ENCODE results near the gene OLAH.
"Not testable (repeated sequence)": the region's sequence is repeated elsewhere in the genome, so short reads cannot be mapped to it uniquely, and the experiment has no call there.

OLAH gene

DNA sequence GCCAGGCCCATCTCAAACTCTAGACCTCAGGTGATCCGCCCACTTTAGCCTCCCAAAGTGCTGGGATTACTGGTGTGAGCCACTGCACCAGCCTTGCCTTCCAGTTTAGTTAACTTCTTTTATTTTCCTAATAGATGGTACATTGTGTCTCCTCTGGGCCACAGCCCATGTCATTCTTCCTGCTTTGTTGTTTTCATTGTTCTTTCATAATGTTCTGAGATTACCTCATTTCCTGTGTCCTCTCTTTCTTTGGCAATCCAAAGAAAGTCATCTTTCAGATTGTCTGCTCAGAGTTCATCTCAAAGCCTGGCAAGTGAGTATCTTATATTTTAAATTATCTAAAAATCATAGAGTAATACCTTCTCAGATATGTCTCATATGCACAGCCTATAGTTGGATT is at the start of gene OLAH:
OLAH (plus strand) TSS at position 270 of the 400 bp plus-strand sequence. CDS start 3,346 bp downstream, outside the sequence.
- no peak for DNase-seq

DNA sequence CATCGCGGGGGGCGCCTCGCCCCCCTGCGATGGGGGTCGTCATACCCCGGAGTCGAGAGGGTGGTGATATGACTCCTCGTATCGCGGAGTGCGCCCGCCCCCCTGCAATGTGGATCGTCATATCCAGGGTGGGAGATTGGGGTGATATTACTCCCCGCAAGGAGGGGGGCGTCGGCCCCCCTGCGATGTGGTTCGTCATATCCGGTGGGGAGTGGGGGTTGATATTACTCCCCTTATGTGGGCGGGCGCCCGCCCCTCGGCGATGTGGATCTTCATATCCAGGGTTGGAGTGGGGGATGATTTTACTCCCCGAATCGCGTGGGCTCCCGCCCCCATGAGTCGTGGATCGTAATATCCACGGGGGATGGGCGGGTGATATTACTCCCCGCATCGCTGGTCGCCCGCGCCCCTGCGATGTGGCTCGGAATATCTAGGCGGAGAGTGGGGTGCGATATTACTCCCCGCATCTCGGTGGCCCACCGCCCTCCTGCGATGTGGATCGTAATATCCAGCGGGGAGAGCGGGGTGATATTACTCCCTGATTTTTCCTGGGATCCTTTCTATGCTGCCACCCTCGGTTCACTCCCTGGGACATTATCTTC is 47.7 kb upstream of the OLAH start:
- no peak for DNase-seq

DNA sequence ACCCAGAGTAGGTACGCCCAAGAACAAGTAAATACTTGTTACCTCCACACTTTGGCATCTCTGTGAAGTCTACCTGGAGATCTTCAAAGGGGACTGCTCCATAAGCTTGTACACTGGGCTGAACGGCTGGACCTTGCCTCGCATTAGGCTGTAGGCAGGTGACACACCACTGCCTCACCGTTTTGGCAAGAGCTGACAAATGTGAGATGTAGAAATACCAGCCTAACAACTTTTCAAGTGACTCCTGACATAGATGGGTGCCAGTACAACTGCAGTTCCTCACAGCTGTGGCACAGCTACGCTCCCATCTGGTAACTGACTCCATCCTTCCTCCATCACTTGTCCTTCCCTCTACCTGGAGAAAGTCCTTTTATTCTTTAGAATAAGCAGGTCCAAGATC is 30.2 kb upstream of the OLAH start:
- DNase-seq: not testable (repeated sequence)

DNA sequence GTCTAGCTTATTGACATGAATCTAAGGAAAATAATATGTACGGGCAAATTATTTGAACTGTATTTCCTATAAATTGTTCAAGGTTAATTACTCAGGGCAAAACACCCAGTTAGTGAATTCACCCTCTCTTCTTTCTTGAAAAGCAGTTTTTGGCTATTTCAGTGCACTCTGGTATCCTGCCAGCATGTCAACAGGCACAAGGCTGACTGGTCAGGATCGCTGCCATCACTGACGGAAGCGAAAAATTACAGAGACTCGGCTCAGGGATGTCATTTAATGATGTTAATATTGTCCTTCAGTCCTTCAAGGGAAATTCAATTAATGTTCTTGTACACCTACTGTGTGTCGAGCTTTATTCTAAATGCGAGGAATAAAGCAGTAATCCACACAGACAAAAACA is 28.3 kb upstream of the OLAH start:
- DNase-seq: no peak

DNA sequence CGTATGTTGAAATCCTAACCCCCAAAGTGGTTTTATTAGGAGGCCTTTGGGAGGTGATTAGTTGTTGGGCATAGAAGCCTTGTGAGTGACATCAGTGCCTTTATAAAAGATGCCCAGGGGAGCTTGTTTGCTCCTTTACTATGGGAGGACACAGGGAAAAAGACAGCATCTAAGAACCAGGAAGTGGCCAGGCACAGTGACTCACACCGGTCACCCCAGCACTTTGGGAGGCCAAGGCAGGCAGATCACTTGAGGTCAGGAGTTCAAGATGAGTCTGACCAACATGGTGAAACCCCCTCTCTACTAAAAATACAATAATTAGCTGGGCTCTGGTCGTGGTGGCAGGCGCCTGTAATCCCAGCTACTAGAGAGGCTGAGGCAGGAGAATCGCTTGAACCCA is 22.8 kb upstream of the OLAH start:
- DNase-seq: not testable (repeated sequence)

DNA sequence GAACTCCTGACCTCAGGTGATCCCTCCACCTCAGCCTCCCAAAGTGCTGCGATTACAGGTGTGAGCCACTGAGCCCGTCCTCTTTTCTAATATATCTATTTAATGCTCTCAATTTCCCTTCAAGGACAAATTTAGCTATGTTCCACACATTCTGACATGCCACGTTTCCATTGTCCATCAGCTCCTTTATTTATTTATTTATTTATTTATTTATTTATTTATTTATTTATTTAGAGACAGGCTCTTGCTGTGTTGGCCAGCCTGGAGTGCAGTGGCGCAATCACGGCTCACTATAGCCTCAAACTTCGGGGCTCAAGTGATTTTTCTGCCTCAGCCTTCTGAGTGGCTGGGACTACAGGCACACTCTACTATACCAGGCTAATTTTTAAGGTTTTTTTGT is 20.7 kb upstream of the OLAH start:
- not testable (repeated sequence) for DNase-seq

DNA sequence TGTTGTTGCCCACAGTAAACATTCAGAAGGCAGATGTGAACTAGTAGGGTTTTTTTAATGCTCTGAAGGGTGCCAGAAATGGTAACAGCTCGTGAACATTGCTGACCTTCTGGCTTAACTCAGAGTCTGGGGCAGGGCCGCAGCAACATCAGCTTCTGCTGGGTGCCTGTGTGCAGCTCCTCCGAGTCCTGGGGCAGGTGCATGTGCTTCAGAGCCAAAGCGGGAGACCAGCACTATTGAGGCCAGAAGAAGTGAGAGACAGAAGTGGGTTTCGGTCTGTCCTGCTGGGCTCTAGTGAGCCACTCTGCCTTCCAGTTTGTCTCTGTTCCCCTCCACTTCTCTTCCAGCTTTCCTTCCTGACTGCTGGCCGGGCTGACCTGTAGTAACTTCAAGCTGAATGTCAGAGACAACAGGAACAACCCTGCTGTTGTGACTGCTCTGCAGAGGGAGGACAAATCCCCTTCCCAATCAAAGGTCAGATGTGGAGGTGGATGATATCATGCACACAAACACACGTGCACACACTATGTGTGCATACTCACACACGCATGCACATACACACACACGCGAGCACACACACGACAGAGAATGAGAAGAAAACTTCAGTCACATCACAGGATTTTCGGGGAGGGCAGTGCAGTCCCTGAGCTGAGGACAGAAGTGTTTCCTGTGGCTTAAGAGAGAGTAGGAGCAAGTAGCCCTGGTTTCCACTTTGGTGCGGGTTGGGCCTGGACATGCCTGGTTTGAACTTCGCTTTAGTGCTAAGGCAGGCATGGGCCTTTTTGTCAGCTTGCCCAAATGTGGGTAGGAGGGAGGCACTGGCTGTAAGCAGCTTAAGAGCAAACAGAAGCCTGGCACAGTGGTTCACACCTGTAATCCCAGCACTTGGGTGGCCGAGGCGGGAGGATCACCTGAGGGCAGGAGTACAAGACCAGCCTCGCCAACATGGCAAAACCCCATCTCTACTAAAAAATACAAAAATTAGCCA is 19.4 kb upstream of the OLAH start:
- not testable (repeated sequence) for DNase-seq

DNA sequence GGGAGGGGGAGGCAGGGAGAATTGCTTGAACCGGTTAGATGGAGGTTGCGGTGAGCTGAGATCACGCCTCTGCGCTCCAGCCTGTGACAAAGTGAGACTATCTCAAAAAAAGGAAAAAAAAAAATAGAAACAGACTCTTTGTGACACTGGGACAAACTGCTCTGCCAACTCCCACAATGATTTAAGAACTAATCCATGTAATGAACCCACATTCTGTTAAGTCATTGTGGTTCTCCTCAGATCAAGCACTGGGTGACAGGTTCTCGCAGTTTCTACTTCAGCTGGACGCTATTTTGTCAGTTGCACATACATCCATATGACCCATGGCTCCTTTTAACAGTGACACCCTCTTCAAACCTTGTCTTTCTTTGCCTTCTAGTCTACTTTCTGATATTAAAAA is 18.7 kb upstream of the OLAH start:
- DNase-seq: not testable (repeated sequence)

DNA sequence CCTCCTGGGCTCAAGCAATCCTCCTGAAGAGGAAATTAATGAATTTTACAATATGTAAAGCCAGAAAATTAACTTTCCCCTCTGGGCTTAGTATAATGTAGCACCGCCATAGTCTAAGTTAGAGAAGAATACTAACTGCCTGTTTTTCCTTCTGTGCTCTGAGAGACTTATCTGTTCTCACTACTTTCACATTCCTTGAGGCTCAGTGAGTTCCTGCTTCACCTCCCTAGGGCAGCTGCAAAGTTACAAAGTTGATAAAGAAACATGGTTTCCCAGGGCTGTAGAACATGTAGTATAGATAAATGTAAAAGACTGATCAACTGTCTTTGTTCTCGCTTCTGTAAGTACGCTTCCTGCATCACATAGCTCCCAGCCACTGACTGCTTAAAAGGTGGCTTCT is 16.0 kb upstream of the OLAH start:
- DNase-seq: no peak

DNA sequence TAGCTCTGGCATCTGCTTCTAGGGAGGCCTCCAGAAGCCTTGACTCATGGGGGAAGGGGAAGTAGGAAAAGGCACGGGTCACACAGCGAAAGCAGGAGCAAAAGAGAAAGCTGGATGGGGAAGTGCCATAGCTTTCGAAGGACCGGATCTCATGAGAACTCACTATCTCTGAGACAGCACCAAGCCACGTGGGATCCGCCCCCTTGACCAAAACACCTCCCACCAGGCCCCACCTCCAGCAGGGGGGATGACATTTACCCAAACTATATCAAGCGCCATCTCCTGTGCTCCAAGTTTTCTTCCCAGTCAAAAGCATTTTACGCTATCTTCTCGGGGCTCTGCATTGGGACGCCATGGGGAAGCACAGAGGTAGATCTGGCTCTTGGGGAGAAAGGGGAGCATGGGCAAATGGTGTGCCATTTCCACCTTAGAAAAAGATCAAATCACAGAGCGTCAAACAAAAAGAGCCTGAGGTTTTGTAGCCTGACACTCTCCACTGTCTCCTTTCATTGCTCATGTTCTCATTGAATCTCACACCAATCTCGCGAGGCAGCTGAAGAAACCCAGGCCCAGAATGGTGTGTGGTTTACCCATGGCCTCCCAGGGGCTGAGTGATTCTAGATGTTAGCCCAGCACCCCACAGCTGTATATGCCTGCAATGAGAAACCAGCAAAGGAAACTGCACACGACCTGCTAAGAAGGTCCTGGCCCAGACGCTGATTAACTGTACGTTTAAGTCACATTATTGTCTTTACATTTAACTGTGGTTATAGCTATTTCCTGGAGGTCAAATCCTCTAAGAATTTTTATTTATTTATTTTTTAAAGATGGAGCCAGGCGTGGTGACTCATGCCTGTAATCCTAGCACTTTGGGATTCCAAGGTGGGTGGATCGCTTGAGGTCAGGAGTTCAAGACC is 8.1 kb upstream of the OLAH start:
- DNase-seq: no peak

DNA sequence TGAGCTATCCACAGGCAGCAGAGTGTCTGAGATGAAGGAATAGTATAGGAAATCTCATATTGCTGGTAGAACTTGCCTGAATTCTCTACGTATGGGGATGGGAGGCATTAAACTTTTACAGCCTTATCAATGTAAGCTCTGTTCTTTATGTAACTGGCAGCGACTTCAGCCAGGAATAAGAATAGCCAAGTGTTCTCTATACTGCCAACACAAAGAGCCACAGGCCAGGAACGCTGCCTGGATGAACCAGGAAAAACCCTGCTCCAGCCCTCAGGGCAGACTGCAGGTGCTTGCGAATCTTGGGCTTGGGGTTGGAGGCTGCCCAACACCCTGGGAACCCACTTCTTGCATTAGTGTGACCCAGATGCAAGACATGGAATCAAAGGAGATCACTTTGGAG is 6.1 kb upstream of the OLAH start:
- no peak for DNase-seq

DNA sequence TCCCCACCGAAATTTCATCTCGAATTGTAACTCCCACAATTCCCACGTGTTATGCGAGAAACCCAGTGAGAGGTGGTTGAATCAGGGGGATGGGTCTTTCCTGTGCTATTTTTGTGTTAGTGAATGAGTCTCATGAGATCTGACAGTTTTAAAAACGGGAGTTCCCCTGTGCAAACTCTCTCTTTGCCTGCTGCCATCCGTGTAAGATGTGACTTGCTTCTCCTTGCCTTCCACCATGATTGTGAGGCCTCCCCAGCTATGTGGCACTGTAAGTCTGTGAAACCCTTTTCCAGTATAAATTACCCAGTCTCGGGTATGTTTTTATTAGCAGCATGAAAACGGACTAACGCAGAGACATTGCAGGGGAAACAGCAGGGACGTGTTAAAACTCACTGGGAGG is 5.3 kb upstream of the OLAH start:
- DNase-seq: no peak

DNA sequence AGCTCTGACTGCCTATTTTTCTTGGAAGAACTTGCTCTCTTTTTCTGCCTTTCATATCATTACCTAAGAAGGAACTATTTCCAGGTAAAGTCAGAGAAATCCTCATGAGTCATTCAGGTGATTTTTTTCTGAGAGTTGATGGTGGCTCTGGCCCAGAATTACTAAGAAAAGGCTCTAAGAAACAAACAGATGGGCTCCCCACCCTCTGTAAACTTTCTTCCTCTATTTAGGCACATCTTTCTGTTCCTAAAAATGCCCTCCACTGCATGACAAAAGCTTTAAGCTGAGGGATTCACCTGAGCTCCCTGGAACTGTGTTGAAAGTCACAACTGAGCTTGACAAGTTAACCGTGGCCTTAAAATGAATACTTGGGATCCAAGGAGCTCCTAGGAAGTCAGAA is 1.6 kb downstream of the OLAH start:
- no peak for DNase-seq

DNA sequence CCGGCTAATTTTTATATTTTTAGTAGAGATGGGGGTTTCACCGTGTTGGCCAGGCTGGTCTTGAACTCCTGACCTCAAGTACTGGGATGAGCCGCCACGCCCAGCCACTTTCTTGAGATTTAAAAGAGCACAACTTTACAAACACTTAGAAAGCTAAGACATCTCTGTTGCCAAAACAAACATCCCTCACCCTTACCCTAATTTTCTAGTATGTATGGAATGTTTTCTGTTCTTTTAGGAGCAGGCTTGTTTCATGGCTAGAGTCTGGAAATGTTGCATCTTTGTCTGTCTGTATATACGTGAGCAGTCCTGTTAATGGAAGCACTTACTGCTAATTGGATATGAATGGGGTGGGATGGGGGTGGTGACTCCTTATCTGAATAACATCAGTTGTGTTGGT is 2.9 kb downstream of the OLAH start:
- DNase-seq: no peak

DNA sequence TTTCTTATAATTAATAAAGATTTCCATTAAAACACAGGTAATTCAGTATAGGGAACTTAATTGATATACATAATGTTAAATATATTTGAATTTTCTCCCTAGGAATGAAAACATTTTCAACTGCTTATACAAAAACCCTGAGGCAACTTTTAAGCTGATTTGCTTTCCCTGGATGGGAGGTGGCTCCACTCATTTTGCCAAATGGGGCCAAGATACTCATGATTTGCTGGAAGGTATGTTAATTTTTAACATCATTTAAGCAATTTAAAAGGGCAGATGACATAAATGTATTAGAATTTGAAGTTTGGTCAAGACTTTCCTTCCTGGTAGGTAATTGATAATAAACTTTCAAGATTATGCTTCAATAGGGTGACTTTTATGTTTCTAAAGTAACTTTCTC is 5.8 kb downstream of the OLAH start:
- no peak for DNase-seq

DNA sequence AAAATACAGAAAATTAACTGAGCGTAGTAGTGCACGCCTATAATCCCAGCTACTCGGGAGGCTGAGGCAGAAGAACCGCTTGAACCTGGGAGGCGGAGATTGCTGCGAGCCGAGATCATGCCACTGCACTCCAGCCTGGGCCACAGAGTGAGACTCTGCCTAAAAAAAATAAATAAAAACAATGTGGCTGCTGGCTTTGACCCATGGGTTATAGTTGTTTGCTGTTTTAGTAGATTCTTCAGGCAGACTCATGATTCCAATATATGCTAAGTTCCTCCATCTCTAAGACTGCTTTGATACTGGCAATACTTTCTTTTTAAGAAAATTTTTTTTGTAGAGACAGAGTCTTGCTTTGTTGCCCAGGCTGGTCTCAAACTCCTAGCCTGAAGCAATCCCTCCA is 8.4 kb downstream of the OLAH start:
- no peak for DNase-seq

DNA sequence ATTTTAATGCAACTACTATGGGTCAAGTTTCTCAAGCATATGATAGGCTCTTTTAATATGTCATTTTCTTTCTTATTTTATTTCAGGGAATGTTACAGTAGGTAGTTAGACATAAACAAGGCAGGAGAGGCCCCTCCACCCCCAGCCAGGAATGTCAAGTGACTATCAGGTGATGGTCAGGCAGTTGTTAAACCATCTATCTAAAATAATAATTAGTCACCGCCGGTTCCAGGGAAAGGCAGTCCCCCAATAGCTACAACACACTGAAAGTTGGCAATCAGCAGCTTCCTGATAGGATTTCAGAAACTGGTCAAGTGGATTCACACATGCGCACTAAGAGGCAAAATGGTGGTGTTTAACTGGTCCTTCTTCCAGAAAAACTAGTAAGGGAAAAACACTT is 9.3 kb downstream of the OLAH start:
- no peak for DNase-seq

DNA sequence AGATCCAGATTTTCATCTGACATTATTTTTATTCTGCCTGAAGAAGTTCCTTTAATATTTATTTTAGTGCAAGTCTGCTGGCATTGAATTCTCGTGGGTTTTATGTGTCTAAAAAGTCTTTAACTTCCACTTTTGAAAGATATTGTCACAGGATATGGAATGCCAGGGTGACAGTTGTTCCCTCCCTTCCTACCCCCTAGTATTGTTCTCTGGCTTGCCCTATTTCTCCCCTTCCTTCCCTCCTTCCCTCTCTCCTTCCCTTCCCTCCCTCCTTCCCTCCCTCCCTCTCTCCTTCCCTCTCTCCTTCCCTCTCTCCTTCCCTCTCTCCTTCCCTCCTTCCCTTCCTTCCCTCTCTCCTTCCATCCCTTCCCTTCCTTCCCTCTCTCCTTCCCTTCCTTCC is 14.9 kb downstream of the OLAH start:
- no peak for DNase-seq

DNA sequence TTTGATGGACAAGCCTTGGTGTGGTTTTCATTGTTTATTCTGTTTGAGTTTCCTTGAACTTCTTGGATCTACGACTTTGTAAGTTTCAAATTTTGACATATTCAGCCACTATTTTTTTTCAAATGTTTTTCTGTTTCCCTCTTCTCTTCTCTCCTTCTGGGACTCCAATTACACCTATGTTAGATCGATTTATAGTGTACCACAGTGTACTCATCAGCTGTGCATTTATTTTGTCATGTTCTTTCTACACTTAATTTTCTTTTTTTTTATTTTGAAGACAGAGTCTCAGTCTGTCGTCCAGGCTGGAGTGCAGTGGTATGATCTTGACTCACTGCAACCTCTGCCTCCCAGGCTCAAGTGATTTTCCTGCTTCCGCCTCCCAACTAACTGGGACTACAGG is 16.2 kb downstream of the OLAH start:
- DNase-seq: no peak

DNA sequence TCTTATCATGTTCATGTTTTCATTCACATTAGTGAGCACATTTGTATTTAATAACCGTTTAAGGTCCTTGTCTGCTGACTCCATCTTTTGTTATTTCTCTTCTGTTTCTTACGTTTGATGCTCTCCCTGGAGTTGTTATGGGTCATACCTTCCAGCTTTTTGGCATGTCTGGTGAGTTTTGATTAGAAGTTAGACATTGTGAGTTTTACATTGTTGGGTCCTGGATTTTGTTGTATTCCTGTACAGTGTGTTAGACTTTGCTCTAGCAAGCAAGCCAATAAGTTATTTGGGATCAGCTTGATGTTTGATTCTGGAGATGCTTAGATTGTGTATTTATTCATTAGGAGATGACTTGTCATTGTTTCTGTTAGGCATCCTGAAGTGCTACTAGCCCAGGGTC is 16.9 kb downstream of the OLAH start:
- no peak for DNase-seq

DNA sequence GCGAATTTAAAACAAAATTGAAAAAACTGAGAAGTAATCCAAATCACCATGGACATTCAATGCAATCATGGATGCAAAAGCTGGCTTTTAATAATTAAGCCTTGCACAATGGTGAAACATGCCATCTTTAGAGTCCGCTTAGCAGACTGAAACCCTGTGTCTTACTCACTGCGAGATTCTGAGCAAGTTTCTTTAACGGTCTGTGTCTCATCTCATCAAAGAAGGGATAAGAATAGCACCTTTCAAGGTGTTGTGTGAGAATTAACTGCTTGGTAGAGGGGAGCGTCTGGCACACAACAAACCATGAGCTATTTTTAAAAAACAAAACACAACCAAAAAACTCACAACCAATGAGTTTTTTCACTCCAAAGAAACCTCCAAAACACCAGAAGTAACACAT is 23.4 kb downstream of the OLAH start:
- DNase-seq: no peak

DNA sequence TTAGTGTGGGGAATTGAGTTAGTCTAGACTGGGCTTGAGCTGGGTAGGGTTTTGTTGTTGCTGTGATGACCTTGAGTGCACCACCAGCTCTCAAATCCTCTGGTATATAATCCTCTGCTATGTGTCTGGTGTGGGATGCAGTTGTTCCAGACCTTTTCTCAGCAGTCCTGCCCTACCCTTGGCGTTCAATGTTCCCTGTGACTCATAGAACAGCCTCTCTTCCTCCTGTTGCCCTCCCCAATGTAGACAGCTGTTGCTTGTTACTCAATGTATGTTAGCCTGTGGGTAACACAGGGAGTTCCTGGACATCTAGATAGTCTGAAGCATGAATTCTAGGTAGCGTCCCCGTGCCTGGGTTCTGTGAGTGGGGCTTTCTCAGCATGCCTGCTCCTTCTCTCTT is 25.1 kb downstream of the OLAH start:
- DNase-seq: no peak

DNA sequence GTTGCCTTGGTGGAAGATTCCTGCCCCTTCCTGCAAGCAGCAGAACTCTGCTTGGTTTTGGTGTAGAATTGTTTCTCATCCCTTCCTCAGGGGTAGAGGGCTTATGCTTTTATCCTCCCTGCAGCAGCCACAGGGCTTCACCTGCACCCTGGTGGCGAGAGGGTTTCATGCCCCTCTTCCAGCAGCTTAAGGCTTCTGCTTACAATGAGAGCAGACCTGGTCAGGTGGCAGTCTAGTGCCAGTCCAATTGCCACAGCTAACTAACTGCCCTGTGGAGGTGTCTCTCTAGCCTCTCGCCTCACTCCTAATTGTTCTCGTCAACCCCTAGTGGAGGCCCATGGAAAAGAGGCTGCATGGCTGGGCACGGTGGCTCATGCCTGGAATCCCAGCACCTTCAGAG is 25.5 kb downstream of the OLAH start:
- no peak for DNase-seq
